ENCODE measurements around the gene SPRN. TPM values are rescaled to one million over a fixed set of nuclear protein-coding genes. Genes with fewer than 3 reads are reported as not detected.

Gene SPRN
- total RNA-seq, 6 experiments from 2014 or later: 0.07 to 15.1 (median 0.11) TPM; not detected in 1

- TF ChIP-seq POLR2A (IDR thresholded peaks at IDR 0.05): no peak
- no peak for TF ChIP-seq CTCF (IDR thresholded peaks at IDR 0.05)
- no peaks in the 10 kb centered on the region for H3K36me3 ChIP-seq
- WGBS (ENCODE audit: insufficient coverage, low coverage, low lambda C conversion rate, missing lambda C conversion rate): no CpG with 5 or more reads among the region's 16 CpGs
- DNase-seq (peak in 1 of 3 donors; percentile 49), ATAC-seq (peak in 1 of 4 donors; percentile 3)
- no peaks in the 10 kb centered on the region for H3K4me1 ChIP-seq
- intact Hi-C loops (cut with DNase I): loop anchor here in 1 of 2 donors (10.0 kb wide), 1 partner anchor 152 kb away; no protein-coding TSS in a partner anchor
- no peak overlapping the region for H3K27ac ChIP-seq
- H3K4me3 ChIP-seq: no peak overlapping the region
- no peaks in the 10 kb centered on the region for H3K9me3 ChIP-seq
- no peaks in the 10 kb centered on the region for H3K27me3 ChIP-seq
These were observed 2.1 kb downstream of the SPRN start for GRCh38 chr10:133422223-133422806.

- peak in 2 of 4 donors; percentile 8 to 17 for ATAC-seq
These were observed 2.8 kb downstream of the SPRN start for GRCh38 chr10:133421336-133422222.

GRCh38 chr10:133420579-133420978 lies 3.8 kb downstream of the SPRN start:
- DNase-seq: no peak
- H3K4me1 ChIP-seq: no peaks in the 10 kb centered on the region
- no peak for ATAC-seq
- no peak overlapping the region for H3K27ac ChIP-seq
- WGBS (ENCODE audit: insufficient coverage, low coverage, low lambda C conversion rate, missing lambda C conversion rate): no CpG with 5 or more reads among the region's 6 CpGs
- TF ChIP-seq CTCF (IDR thresholded peaks at IDR 0.05): no peak
- TF ChIP-seq POLR2A (IDR thresholded peaks at IDR 0.05): no peak
- H3K4me3 ChIP-seq: no peak overlapping the region
- intact Hi-C loops (cut with DNase I): loop anchor here in 1 of 2 donors (10.0 kb wide), 1 partner anchor 154 kb away; no protein-coding TSS in a partner anchor
- H3K9me3 ChIP-seq: no peaks in the 10 kb centered on the region
- no peaks in the 10 kb centered on the region for H3K36me3 ChIP-seq
- no peaks in the 10 kb centered on the region for H3K27me3 ChIP-seq

More at GRCh38 chr10:133421336-133422222, 2.8 kb downstream of the SPRN start:
- H3K36me3 ChIP-seq: no peaks in the 10 kb centered on the region
- H3K4me1 ChIP-seq: no peaks in the 10 kb centered on the region
- intact Hi-C loops (cut with DNase I): loop anchor here in 1 of 2 donors (10.0 kb wide), 1 partner anchor 153 kb away; no protein-coding TSS in a partner anchor
- 100% methylated on average over 1 of the region's 17 CpGs for WGBS (ENCODE audit: insufficient coverage, low coverage, low lambda C conversion rate, missing lambda C conversion rate)
- H3K9me3 ChIP-seq: no peaks in the 10 kb centered on the region
- peak in 1 of 3 donors; percentile 43 for DNase-seq
- TF ChIP-seq POLR2A (IDR thresholded peaks at IDR 0.05) (no peak), CTCF (IDR thresholded peaks at IDR 0.05) (no peak)
- no peaks in the 10 kb centered on the region for H3K27me3 ChIP-seq
- H3K27ac ChIP-seq: no peak overlapping the region
- H3K4me3 ChIP-seq: no peak overlapping the region

- no peak for TF ChIP-seq CTCF (IDR thresholded peaks at IDR 0.05)
- TF ChIP-seq POLR2A (IDR thresholded peaks at IDR 0.05): no peak
- WGBS (ENCODE audit: insufficient coverage, low coverage, low lambda C conversion rate, missing lambda C conversion rate): no CpG with 5 or more reads among the region's 17 CpGs
- Histone ChIP-seq H3K27ac (no peak overlapping the region), H3K36me3 (no peaks in the 10 kb centered on the region), H3K9me3 (no peaks in the 10 kb centered on the region), H3K4me1 (no peaks in the 10 kb centered on the region), H3K27me3 (no peaks in the 10 kb centered on the region), H3K4me3 (no peak overlapping the region)
- intact Hi-C loops (cut with DNase I): loop anchor here in 1 of 2 donors (10.0 kb wide), 1 partner anchor 155 kb away; no protein-coding TSS in a partner anchor
- DNase-seq: no peak
- no peak for ATAC-seq
These were observed 4.4 kb downstream of the SPRN start for GRCh38 chr10:133420028-133420427.

Data from right lobe of liver (tissue), 6 donors.